Measurements from ENCODE around the gene HIC2.
"Not testable (repeated sequence)": the region's sequence is repeated elsewhere in the genome, so short reads cannot be mapped to it uniquely, and the experiment has no call there.

GRCh38 chr22:21489149-21489680 is 72.0 kb downstream of the HIC2 start:
- not testable (repeated sequence) for TF ChIP-seq CTCF (conservative IDR thresholded peaks at IDR 0.05; ENCODE audit: low read length); EZH2phosphoT487 (IDR thresholded peaks at IDR 0.05; ENCODE audit: borderline replicate concordance, low read depth, low read length)

Data from OCI-LY7 (cell line).